Astrocyte (in vitro differentiated cells and primary cell): Measurements from ENCODE around the gene PIM3. TPM values are rescaled to one million over a fixed set of nuclear protein-coding genes. Genes with fewer than 3 reads are reported as not detected.

Experiments
- DNase-seq: peaks from one replicate; pipeline ENCODE4 v3.0.0-alpha.2; 2010; ENCODE audit warnings: low read depth
- FAIRE-seq: peaks from 2 replicates; lab custom pipeline; 2011; peaks lifted over from hg19 to GRCh38; lab: Jason Lieb, UNC
- H2AFZ ChIP-seq: 2 replicates; pipeline ENCODE4 v1.6.0; 2012; ENCODE audit warnings: low read depth, low read length, inconsistent platforms
- H3K27ac ChIP-seq: 2 replicates; pipeline ENCODE4 v1.5.1; 2011; ENCODE audit warnings: low read depth, low read length, inconsistent platforms
- H3K27me3 ChIP-seq: 2 replicates; pipeline ENCODE4 v1.6.0; 2011; ENCODE audit warnings: low read length, inconsistent platforms; ENCODE audit not compliant: insufficient read depth
- H3K36me3 ChIP-seq: 2 replicates; pipeline ENCODE4 v1.5.1; 2011; ENCODE audit warnings: low read length, inconsistent platforms; ENCODE audit not compliant: insufficient read depth
- H3K4me1 ChIP-seq: 2 replicates; pipeline ENCODE4 v1.5.1; 2011; ENCODE audit warnings: low read length, inconsistent platforms; ENCODE audit not compliant: insufficient read depth
- H3K4me2 ChIP-seq: 2 replicates; pipeline ENCODE4 v1.6.0; 2012; ENCODE audit warnings: low read length, inconsistent platforms
- H3K4me3 ChIP-seq: 2 replicates; pipeline ENCODE4 v1.5.1; 2011; ENCODE audit warnings: low read depth, mild to moderate bottlenecking, low read length, inconsistent platforms; ENCODE audit not compliant: insufficient read depth
- H3K79me2 ChIP-seq: 2 replicates; pipeline ENCODE4 v1.6.0; 2012; ENCODE audit warnings: mild to moderate bottlenecking, low read length, inconsistent platforms; ENCODE audit not compliant: insufficient read depth
- H3K9ac ChIP-seq: 2 replicates; pipeline ENCODE4 v1.6.0; 2012; ENCODE audit warnings: mild to moderate bottlenecking, low read length, inconsistent platforms
- H3K9me3 ChIP-seq: 2 replicates; pipeline ENCODE4 v1.5.1; 2012; ENCODE audit warnings: low read depth, mild to moderate bottlenecking, low read length, inconsistent platforms; ENCODE audit not compliant: insufficient read depth
- H4K20me1 ChIP-seq: 2 replicates; pipeline ENCODE4 v1.6.0; 2012; ENCODE audit warnings: low read length, inconsistent platforms; ENCODE audit not compliant: insufficient read depth
- H3K27ac Mint-ChIP-seq: one replicate; pipeline ENCODE4 v1.8.0; 2021; ENCODE audit warnings: mild to moderate bottlenecking, mixed read lengths; ENCODE audit not compliant: unreplicated experiment
- H3K27me3 Mint-ChIP-seq: one replicate; pipeline ENCODE4 v1.8.0; 2021; ENCODE audit warnings: low read depth, mixed read lengths; ENCODE audit not compliant: unreplicated experiment
- H3K36me3 Mint-ChIP-seq: one replicate; pipeline ENCODE4 v1.8.0; 2021; ENCODE audit warnings: low read depth, mixed read lengths; ENCODE audit not compliant: unreplicated experiment
- H3K4me1 Mint-ChIP-seq: one replicate; pipeline ENCODE4 v1.8.0; 2021; ENCODE audit warnings: low read depth, mixed read lengths; ENCODE audit not compliant: unreplicated experiment
- H3K4me3 Mint-ChIP-seq: one replicate; pipeline ENCODE4 v1.8.0; 2021; ENCODE audit warnings: mild to moderate bottlenecking, moderate library complexity, mixed read lengths; ENCODE audit not compliant: unreplicated experiment
- H3K9me3 Mint-ChIP-seq: one replicate; pipeline ENCODE4 v1.8.0; 2021; ENCODE audit warnings: mild to moderate bottlenecking, mixed read lengths; ENCODE audit not compliant: unreplicated experiment
- EZH2 ChIP-seq: IDR thresholded peaks from 2 replicates; pipeline ENCODE4 v1.6.1; 2012; ENCODE audit warnings: mild to moderate bottlenecking, low read length, inconsistent platforms; ENCODE audit not compliant: insufficient read depth
- total RNA-seq: library from RNA; stranded (reverse); gene quantifications from 2 replicates; pipeline ENCODE4 v1.2.1, GENCODE V29; 2021
- TF ChIP-seq, protein P1 (sequence below): IDR thresholded peaks from 2 replicates; pipeline ENCODE4 v1.5.1; 2011; ENCODE audit warnings: low read depth, mild to moderate bottlenecking, inconsistent platforms, low read length, moderate library complexity; ENCODE audit not compliant: insufficient read depth

The PIM3 gene
- total RNA-seq, 1 donor from 2014 or later: 15.5 TPM

DNA sequence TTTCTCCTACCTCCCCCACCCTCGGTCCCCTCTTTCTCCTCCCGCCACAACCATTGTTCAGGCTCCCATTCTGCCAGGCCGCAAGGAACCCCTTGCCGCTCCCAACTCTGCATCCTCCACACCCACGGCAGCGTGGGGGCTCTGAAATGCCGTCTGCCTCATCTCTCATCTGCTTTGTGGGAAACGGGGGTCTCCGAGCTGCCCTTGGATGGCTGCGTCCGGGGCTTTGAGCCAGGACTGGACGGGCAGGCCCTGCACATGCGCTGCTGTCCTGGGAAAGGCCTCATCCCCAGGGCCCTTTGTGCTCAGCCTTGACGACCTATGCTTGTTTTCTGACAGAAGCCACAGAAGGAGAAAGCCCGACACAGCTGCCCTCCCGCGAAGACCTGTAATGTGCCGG is 33.7 kb upstream of the PIM3 start:
- Histone ChIP-seq H2AFZ (no peak overlapping the region), H3K27ac (no peak overlapping the region), H3K4me3 (no peak overlapping the region), H3K9me3 (no peaks in the 10 kb centered on the region), H3K4me2 (no peak overlapping the region), H4K20me1 (no peaks in the 10 kb centered on the region), H3K9ac (no peak overlapping the region), H3K27me3 (no peaks in the 10 kb centered on the region), H3K4me1 (no peaks in the 10 kb centered on the region), H3K79me2 (no peaks in the 10 kb centered on the region), H3K36me3 (peaks cover 2% of the 10 kb centered on the region)
- H3K27ac Mint-ChIP-seq: no peak overlapping the region
- no peak for FAIRE-seq
- DNase-seq: no peak
- H3K36me3 Mint-ChIP-seq: no peaks in the 10 kb centered on the region
- no peaks in the 10 kb centered on the region for H3K4me1 Mint-ChIP-seq
- no peak for TF ChIP-seq EZH2
- TF ChIP-seq, protein P1, sequence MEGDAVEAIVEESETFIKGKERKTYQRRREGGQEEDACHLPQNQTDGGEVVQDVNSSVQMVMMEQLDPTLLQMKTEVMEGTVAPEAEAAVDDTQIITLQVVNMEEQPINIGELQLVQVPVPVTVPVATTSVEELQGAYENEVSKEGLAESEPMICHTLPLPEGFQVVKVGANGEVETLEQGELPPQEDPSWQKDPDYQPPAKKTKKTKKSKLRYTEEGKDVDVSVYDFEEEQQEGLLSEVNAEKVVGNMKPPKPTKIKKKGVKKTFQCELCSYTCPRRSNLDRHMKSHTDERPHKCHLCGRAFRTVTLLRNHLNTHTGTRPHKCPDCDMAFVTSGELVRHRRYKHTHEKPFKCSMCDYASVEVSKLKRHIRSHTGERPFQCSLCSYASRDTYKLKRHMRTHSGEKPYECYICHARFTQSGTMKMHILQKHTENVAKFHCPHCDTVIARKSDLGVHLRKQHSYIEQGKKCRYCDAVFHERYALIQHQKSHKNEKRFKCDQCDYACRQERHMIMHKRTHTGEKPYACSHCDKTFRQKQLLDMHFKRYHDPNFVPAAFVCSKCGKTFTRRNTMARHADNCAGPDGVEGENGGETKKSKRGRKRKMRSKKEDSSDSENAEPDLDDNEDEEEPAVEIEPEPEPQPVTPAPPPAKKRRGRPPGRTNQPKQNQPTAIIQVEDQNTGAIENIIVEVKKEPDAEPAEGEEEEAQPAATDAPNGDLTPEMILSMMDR: no peak
- H3K9me3 Mint-ChIP-seq: no peaks in the 10 kb centered on the region
- no peak overlapping the region for H3K4me3 Mint-ChIP-seq
- peaks cover 16% of the 10 kb centered on the region for H3K27me3 Mint-ChIP-seq

DNA sequence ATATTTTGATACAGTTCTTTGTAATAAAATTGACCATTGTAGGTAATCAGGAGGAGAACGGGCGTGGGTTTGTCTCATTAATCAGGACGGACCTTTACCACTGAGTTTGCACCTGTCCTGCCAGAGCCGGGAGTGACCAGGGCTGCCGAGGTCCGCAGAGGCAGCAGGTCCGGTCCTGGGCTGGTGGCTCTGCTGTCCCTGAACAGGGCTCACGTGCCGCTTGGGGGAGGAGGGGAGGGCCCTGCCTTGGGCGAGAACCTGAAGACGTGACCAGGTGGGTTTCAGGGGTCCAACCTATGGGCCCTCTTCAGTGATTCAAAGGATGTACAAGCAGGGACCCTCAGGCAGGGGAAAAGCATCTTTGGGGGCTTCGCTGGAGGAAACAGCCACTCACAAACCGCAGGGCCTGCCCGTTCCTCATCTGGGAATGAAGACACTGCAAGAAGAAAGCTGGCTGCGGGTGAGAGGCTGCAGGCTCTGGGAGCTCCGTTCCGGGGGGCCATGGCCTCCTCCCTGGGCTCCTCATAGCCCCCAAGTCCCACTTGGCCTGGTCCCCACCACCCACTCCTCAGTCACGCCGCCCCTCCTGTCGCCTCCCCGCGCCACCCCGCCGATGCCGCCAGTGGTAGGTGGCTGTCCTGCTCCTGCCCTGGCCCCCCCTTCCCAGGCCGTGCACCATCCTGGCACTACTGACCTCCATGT is 32.9 kb upstream of the PIM3 start:
- Histone ChIP-seq H3K9ac (no peak overlapping the region), H3K36me3 (peaks cover 2% of the 10 kb centered on the region), H3K27ac (no peak overlapping the region), H3K27me3 (no peaks in the 10 kb centered on the region), H3K4me1 (no peaks in the 10 kb centered on the region), H3K4me3 (no peak overlapping the region), H2AFZ (no peak overlapping the region), H3K79me2 (no peaks in the 10 kb centered on the region), H4K20me1 (no peaks in the 10 kb centered on the region), H3K9me3 (no peaks in the 10 kb centered on the region), H3K4me2 (no peak overlapping the region)
- H3K36me3 Mint-ChIP-seq: no peaks in the 10 kb centered on the region
- TF ChIP-seq EZH2: no peak
- TF ChIP-seq, protein P1: no peak
- no peak for DNase-seq
- no peak overlapping the region for H3K27ac Mint-ChIP-seq
- H3K4me1 Mint-ChIP-seq: no peaks in the 10 kb centered on the region
- no peaks in the 10 kb centered on the region for H3K9me3 Mint-ChIP-seq
- H3K27me3 Mint-ChIP-seq: peaks cover 16% of the 10 kb centered on the region
- FAIRE-seq: no peak
- H3K4me3 Mint-ChIP-seq: no peak overlapping the region

DNA sequence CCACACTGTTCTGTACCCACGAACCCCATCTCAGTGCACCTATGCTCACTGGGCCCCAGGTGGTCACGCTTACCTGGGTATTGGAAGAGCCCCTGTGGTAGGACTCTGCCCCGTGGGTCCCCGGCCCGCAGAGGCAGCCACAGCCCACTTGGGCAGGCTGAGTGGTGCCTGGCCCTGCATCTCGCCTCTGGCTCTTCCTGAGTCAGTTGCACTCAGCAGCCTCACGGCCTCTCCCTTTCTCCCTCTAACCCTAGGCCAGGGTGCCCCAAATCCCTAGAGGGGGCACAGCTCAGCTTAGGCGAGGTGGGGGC is 32.4 kb upstream of the PIM3 start:
- Histone ChIP-seq H3K9ac (no peak overlapping the region), H3K27me3 (no peaks in the 10 kb centered on the region), H3K27ac (no peak overlapping the region), H2AFZ (no peak overlapping the region), H4K20me1 (no peaks in the 10 kb centered on the region), H3K4me3 (no peak overlapping the region), H3K4me1 (no peaks in the 10 kb centered on the region), H3K4me2 (no peak overlapping the region), H3K9me3 (no peaks in the 10 kb centered on the region), H3K79me2 (no peaks in the 10 kb centered on the region), H3K36me3 (peaks cover 2% of the 10 kb centered on the region)
- peaks cover 3% of the 10 kb centered on the region for H3K9me3 Mint-ChIP-seq
- no peaks in the 10 kb centered on the region for H3K36me3 Mint-ChIP-seq
- DNase-seq (no peak), FAIRE-seq (no peak)
- no peak overlapping the region for H3K4me3 Mint-ChIP-seq
- H3K4me1 Mint-ChIP-seq: no peaks in the 10 kb centered on the region
- peaks cover 18% of the 10 kb centered on the region for H3K27me3 Mint-ChIP-seq
- no peak for TF ChIP-seq EZH2
- TF ChIP-seq, protein P1: no peak
- H3K27ac Mint-ChIP-seq: no peak overlapping the region
